ENCODE data around the gene LMO2.
"Not testable (repeated sequence)": the region's sequence is repeated elsewhere in the genome, so short reads cannot be mapped to it uniquely, and the experiment has no call there.

The LMO2 gene
- 0 to 1.5 (median 0.17) reads per million in 3 donors for total RNA-seq

DNA sequence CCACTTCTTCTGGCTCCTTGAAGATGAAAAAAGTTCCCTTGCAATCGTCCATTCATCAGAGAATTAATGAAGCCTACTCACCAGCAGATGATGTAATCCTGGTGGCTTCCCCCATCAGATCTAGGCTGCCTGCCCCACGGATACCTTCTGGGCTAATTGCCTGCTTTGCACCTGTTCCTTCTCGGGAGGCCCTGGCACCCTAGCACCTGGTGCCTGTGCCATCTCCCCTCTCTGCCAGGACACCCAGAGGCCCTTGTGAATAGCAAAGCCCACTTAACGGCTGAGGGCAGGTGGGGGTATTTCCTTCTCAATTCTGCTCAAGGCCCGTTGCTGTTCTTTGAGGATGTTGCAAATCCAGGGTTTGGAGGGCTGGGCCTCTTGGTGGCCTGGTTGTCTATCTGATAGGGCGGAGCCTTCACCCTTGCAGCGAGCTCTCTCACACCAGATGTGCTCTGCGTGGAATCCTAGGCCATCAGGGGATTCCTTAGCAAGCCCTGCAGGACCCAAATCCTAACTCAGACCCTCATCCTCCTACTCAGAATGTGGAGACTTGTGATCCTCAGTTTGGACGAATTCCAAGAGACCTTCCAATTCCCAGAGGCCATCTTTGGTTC lies at the start of gene LMO2:
Gene LMO2, minus strand, starts transcription at position 363 of the 614 bp plus-strand sequence. CDS start 22,360 bp downstream, outside the sequence.
- Histone ChIP-seq H3K9me3 (ENCODE audit: control insufficient read depth, low read length) (no peaks in the 10 kb centered on the region), H3K4me1 (ENCODE audit: control insufficient read depth, insufficient read depth, low read length, poor library complexity, severe bottlenecking) (peaks cover 15% of the 10 kb centered on the region), H3K4me3 (ENCODE audit: insufficient read depth, low read depth, low read length, poor library complexity, severe bottlenecking) (no peak within 1 kb of the TSS), H3K36me3 (ENCODE audit: control insufficient read depth, insufficient read depth, low read length) (no peaks in the 10 kb centered on the region), H3K27ac (ENCODE audit: insufficient read depth, low read length, poor library complexity, severe bottlenecking) (no peak within 1 kb of the TSS), H3K27me3 (replicated peaks; ENCODE audit: control insufficient read depth, insufficient read depth, low read length, poor library complexity, severe bottlenecking) (peaks cover 6% of the 10 kb centered on the region)
- no peak for DNase-seq

DNA sequence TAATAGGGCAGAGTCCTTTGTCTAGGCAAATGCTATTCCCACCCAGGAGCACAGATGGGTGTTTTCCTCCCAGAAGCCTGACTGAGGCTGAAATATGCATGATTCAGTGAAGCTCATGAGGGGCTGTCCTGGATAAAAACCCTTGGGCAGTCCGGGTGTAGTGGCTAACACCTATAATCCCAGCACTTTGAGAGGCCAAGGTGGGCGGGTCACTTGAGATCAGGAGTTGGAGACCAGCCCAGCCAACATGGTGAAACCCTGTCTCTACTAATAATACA lies 48.6 kb upstream of the LMO2 start:
- H3K36me3 ChIP-seq (ENCODE audit: control insufficient read depth, insufficient read depth, low read length) = no peaks in the 10 kb centered on the region
- H3K27me3 ChIP-seq (replicated peaks; ENCODE audit: control insufficient read depth, insufficient read depth, low read length, poor library complexity, severe bottlenecking) = no peaks in the 10 kb centered on the region
- DNase-seq = no peak
- H3K4me3 ChIP-seq (ENCODE audit: insufficient read depth, low read depth, low read length, poor library complexity, severe bottlenecking) = no peak overlapping the region
- no peak overlapping the region for H3K27ac ChIP-seq (ENCODE audit: insufficient read depth, low read length, poor library complexity, severe bottlenecking)
- H3K4me1 ChIP-seq (ENCODE audit: control insufficient read depth, insufficient read depth, low read length, poor library complexity, severe bottlenecking) = no peaks in the 10 kb centered on the region
- no peaks in the 10 kb centered on the region for H3K9me3 ChIP-seq (ENCODE audit: control insufficient read depth, low read length)

DNA sequence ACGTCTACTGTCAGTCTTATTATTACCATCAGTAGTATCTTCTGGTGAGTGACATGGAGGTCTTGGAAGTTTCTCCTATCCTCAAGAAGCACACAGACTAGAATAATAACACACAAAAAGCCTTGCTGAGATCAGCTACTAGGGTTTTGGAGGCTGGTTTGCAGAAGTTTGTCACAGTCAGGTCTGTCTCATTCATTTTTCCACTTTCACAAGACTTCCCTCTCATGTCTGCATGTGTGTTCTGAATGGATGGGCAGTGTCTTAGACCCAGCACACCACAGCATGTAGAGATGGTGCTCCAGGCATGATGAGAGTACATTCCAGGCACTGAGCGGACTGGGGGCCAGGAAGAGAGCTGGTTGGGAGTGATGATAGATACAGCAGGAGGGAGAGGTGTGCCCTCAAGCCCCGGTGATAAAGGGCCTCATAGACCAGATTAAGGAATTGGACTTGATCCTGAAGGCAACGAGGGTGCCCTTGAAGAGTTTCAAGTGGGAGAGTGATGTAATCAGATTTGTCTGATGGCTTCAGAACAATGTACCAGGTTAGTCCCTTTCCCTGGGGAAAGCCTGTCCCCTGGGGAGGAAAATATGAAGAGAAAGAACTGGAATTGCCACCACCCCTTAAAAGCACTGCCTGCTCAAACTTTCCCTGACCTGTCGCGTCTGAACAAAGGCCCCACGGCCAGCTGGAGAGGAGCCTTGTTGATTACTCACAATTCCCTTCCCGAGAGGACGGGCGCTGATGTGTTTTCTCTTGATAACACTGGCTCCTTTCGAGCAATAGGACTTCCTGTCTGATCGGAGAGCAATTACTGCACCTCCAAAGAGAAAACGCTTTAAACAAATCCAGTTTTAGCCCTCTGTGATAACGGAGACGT lies 45.1 kb upstream of the LMO2 start:
- Histone ChIP-seq H3K36me3 (ENCODE audit: control insufficient read depth, insufficient read depth, low read length) (no peaks in the 10 kb centered on the region), H3K27me3 (replicated peaks; ENCODE audit: control insufficient read depth, insufficient read depth, low read length, poor library complexity, severe bottlenecking) (no peaks in the 10 kb centered on the region), H3K27ac (ENCODE audit: insufficient read depth, low read length, poor library complexity, severe bottlenecking) (no peak overlapping the region), H3K4me3 (ENCODE audit: insufficient read depth, low read depth, low read length, poor library complexity, severe bottlenecking) (no peak overlapping the region), H3K4me1 (ENCODE audit: control insufficient read depth, insufficient read depth, low read length, poor library complexity, severe bottlenecking) (no peaks in the 10 kb centered on the region), H3K9me3 (ENCODE audit: control insufficient read depth, low read length) (no peaks in the 10 kb centered on the region)
- no peak for DNase-seq

DNA sequence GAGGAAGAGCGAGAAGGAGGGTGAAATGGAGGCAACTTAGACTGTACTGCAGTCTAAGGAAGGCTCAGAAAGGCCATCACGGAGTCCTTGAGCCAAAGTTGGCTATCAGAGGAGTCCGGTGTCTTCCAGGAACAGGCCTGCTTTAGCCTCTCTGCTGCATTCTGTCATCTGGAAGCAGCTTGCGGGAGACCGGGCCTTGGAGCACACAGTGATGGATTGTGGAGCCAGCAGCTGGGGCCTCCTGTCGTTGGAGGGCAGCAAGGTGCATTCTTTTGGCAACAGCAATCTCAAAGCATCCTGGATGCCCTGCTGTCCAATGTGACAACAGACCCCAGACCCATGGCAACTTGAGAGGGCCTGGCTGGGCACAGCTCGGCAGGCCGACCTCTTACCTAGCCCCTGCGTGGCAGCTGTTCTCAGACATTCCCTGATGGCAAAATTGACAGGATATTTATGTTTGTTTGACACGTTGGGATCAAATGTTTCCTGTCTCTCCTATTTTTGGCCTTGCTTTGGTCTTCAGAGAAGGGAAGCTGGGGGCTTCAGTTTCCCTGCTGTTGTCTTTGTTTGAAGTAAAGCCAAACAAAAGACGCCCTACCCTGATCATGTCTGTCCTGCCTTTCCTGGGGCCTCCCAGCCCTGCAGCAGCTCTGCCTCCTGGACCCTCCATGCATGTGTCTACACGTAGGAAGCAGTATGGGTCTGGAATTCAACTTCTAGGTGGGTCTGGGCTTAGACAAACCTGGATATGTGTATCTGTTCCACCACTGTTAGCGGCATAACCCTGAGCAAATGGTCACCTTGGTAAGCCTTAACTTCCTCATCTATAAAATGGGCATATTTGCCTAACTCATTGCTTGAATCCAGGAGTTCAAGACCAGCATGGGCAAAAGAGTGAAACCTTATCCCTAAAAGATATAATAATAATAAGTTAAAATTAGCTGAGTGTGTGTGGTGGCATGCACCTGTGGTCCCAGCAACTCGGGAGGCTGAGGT lies 43.9 kb upstream of the LMO2 start:
- Histone ChIP-seq H3K27me3 (replicated peaks; ENCODE audit: control insufficient read depth, insufficient read depth, low read length, poor library complexity, severe bottlenecking) (no peaks in the 10 kb centered on the region), H3K4me1 (ENCODE audit: control insufficient read depth, insufficient read depth, low read length, poor library complexity, severe bottlenecking) (no peaks in the 10 kb centered on the region)

DNA sequence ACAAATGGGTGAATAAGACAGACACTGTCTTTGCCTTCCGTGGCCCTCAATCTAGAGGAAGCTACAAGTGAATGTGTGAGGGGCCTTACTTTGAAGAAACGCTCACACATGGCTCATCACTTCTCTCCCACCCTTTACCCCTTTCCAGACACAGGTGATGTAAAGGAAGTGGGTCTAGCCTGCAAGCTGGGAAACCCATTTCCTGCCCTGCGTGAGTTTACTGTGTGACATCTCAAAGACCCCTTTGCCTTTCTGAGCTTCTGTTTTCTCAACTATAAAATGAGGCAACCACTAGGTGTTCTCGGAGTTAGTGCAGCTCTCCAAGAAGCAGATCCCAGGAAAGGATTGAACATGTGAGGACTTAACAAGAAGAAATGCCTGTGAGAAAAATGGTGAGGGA lies 43.1 kb upstream of the LMO2 start:
- Histone ChIP-seq H3K4me1 (ENCODE audit: control insufficient read depth, insufficient read depth, low read length, poor library complexity, severe bottlenecking) (no peaks in the 10 kb centered on the region), H3K4me3 (ENCODE audit: insufficient read depth, low read depth, low read length, poor library complexity, severe bottlenecking) (no peak overlapping the region), H3K36me3 (ENCODE audit: control insufficient read depth, insufficient read depth, low read length) (no peaks in the 10 kb centered on the region), H3K9me3 (ENCODE audit: control insufficient read depth, low read length) (no peaks in the 10 kb centered on the region), H3K27me3 (replicated peaks; ENCODE audit: control insufficient read depth, insufficient read depth, low read length, poor library complexity, severe bottlenecking) (no peaks in the 10 kb centered on the region), H3K27ac (ENCODE audit: insufficient read depth, low read length, poor library complexity, severe bottlenecking) (no peak overlapping the region)
- no peak for DNase-seq

More for the DNA sequence above, 43.9 kb upstream of the LMO2 start:
- DNase-seq = no peak
- no peak overlapping the region for H3K4me3 ChIP-seq (ENCODE audit: insufficient read depth, low read depth, low read length, poor library complexity, severe bottlenecking)
- no peaks in the 10 kb centered on the region for H3K36me3 ChIP-seq (ENCODE audit: control insufficient read depth, insufficient read depth, low read length)
- no peaks in the 10 kb centered on the region for H3K9me3 ChIP-seq (ENCODE audit: control insufficient read depth, low read length)
- H3K27ac ChIP-seq (ENCODE audit: insufficient read depth, low read length, poor library complexity, severe bottlenecking) = no peak overlapping the region

DNA sequence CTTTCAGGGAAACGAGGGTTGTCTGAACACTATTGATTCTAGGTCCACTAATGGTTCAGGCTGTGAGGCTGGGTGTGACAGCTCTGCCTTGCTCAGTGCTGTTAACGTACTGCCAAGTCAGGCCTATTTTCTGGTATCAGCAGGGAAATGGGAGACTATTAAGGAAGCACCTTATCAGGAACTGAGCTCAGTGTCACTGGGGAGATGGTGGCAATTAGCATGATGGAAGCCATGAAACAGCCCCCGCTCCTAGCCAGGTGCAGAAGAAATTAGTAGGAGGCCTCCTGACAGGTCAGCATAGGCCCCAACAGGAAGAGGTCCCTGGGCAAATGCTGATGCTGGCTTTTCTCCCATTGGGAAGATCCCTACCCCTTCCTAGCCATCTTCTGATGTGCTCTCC lies 42.6 kb upstream of the LMO2 start:
- DNase-seq = no peak
- Histone ChIP-seq H3K36me3 (ENCODE audit: control insufficient read depth, insufficient read depth, low read length) (no peaks in the 10 kb centered on the region), H3K27ac (ENCODE audit: insufficient read depth, low read length, poor library complexity, severe bottlenecking) (no peak overlapping the region), H3K4me3 (ENCODE audit: insufficient read depth, low read depth, low read length, poor library complexity, severe bottlenecking) (no peak overlapping the region), H3K9me3 (ENCODE audit: control insufficient read depth, low read length) (no peaks in the 10 kb centered on the region), H3K4me1 (ENCODE audit: control insufficient read depth, insufficient read depth, low read length, poor library complexity, severe bottlenecking) (no peaks in the 10 kb centered on the region), H3K27me3 (replicated peaks; ENCODE audit: control insufficient read depth, insufficient read depth, low read length, poor library complexity, severe bottlenecking) (no peaks in the 10 kb centered on the region)

DNA sequence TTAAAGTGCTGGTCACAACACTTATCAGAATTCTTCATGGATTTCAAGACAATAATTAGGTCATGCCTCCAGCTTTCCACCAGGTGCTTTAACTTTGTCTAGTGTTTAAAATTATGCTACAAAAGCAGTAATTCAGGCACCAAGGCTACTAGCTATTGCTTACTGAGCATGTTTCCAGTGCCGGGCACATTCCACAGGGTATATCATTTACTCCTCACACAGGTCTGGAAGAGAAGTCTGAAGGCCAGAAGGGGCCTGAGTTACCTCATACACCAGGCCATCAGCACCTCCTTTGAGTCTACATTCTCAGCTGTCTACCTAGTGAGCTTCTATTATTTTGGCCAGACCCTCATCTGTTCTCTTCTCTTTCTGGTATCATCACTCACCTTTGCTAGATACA lies 41.7 kb upstream of the LMO2 start:
- H3K9me3 ChIP-seq (ENCODE audit: control insufficient read depth, low read length) = no peaks in the 10 kb centered on the region

DNA sequence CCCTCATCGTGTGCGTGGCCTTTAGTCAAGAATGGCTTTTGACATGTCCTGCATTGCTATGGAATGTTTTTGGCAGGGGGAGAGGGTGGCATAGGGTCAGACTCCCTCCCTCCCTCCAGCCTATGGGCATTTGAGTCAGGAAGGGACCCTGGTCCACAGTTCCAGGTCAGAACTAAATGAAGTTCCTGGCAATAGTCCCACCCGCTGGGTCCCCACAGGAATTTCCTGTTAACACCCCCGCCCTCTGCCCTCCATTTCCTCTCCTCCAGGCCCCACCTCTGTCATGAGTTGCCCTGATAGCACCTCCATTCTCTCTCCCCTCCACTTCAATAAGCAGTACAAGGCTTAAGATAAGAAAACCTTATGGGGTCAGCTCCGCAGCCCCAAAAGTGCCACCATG lies 40.8 kb upstream of the LMO2 start:
- no peaks in the 10 kb centered on the region for H3K9me3 ChIP-seq (ENCODE audit: control insufficient read depth, low read length)
- no peak overlapping the region for H3K27ac ChIP-seq (ENCODE audit: insufficient read depth, low read length, poor library complexity, severe bottlenecking)
- no peak overlapping the region for H3K4me3 ChIP-seq (ENCODE audit: insufficient read depth, low read depth, low read length, poor library complexity, severe bottlenecking)
- H3K27me3 ChIP-seq (replicated peaks; ENCODE audit: control insufficient read depth, insufficient read depth, low read length, poor library complexity, severe bottlenecking) = no peaks in the 10 kb centered on the region
- H3K4me1 ChIP-seq (ENCODE audit: control insufficient read depth, insufficient read depth, low read length, poor library complexity, severe bottlenecking) = no peaks in the 10 kb centered on the region
- H3K36me3 ChIP-seq (ENCODE audit: control insufficient read depth, insufficient read depth, low read length) = no peaks in the 10 kb centered on the region
- no peak for DNase-seq

More for the DNA sequence above, 41.7 kb upstream of the LMO2 start:
- H3K36me3 ChIP-seq (ENCODE audit: control insufficient read depth, insufficient read depth, low read length) = no peaks in the 10 kb centered on the region
- no peak overlapping the region for H3K27ac ChIP-seq (ENCODE audit: insufficient read depth, low read length, poor library complexity, severe bottlenecking)
- no peaks in the 10 kb centered on the region for H3K27me3 ChIP-seq (replicated peaks; ENCODE audit: control insufficient read depth, insufficient read depth, low read length, poor library complexity, severe bottlenecking)
- H3K4me3 ChIP-seq (ENCODE audit: insufficient read depth, low read depth, low read length, poor library complexity, severe bottlenecking) = no peak overlapping the region
- no peaks in the 10 kb centered on the region for H3K4me1 ChIP-seq (ENCODE audit: control insufficient read depth, insufficient read depth, low read length, poor library complexity, severe bottlenecking)
- no peak for DNase-seq

DNA sequence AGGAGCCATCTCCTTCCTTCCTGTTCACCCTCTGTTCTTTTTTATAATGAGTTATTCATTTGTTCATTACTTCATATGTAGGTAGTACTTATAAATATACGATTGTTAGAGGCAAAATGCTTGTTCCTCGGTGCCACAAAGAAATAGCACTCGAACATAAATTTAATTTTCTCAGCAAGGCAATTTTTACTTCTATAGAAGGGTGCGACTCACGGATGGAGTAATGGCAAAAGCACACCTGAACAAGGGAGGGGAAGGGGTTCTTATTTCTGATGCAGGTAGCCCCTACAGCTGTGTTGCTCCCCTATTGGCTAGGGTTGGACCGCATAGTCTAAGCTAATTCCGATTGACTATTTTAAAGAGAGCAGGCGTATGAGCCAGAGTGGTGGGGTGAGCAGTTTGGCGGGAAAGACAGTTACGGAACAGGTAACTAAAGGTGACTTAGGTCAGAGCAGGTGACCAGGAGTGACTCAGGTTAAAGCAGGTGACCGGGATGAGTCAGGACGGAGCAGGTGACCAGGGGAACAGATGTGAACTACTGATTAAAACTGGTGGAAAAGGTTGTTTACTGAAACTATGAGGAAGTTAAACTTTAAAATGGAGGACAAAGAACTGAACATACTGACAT lies 40.0 kb upstream of the LMO2 start:
- H3K27ac ChIP-seq (ENCODE audit: insufficient read depth, low read length, poor library complexity, severe bottlenecking); DNase-seq; H3K9me3 ChIP-seq (ENCODE audit: control insufficient read depth, low read length); H3K4me3 ChIP-seq (ENCODE audit: insufficient read depth, low read depth, low read length, poor library complexity, severe bottlenecking); H3K4me1 ChIP-seq (ENCODE audit: control insufficient read depth, insufficient read depth, low read length, poor library complexity, severe bottlenecking); H3K36me3 ChIP-seq (ENCODE audit: control insufficient read depth, insufficient read depth, low read length); H3K27me3 ChIP-seq (replicated peaks; ENCODE audit: control insufficient read depth, insufficient read depth, low read length, poor library complexity, severe bottlenecking): not testable (repeated sequence)
